ENCODE measurements around the gene LAPTM4A.

DNA sequence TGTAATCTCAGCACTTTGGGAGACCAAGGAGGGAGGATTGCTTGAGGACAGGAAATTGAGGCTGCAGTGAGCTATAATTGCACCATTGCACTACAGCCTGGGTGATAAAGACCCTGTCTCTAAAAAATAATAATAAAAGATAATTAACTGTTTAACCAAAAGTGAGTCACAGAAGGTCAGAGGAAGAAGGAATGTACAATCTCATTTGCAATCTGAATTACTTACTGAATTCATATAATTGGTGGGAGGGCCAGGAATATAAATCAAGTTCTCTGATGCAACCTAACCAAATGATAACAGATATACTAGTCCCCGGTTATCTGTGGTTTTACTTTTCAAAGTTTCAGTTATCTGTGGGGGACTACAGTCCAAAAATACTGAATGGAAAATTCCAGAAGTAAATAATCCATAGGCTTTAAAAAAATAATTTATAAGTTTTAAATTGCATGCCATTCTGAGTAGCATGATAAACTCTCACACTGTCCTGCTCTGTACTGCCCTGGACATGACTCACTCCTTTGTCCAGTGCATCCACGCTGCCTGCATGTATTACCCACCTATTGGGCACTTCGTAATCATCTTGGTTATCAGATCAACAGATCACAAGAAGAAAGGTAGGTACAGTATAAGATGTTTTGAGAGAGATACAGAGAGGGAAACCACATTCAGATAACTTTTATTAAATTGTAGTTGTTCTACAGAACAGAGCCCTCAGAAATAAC lies 26.2 kb downstream of the LAPTM4A start:
- TF ChIP-seq, protein P1, sequence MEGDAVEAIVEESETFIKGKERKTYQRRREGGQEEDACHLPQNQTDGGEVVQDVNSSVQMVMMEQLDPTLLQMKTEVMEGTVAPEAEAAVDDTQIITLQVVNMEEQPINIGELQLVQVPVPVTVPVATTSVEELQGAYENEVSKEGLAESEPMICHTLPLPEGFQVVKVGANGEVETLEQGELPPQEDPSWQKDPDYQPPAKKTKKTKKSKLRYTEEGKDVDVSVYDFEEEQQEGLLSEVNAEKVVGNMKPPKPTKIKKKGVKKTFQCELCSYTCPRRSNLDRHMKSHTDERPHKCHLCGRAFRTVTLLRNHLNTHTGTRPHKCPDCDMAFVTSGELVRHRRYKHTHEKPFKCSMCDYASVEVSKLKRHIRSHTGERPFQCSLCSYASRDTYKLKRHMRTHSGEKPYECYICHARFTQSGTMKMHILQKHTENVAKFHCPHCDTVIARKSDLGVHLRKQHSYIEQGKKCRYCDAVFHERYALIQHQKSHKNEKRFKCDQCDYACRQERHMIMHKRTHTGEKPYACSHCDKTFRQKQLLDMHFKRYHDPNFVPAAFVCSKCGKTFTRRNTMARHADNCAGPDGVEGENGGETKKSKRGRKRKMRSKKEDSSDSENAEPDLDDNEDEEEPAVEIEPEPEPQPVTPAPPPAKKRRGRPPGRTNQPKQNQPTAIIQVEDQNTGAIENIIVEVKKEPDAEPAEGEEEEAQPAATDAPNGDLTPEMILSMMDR (conservative IDR thresholded peaks at IDR 0.05) = no peak
- no peak for TF ChIP-seq ZFX (IDR thresholded peaks at IDR 0.05)
